ENCODE data around the gene CRABP2.

Gene CRABP2

DNA sequence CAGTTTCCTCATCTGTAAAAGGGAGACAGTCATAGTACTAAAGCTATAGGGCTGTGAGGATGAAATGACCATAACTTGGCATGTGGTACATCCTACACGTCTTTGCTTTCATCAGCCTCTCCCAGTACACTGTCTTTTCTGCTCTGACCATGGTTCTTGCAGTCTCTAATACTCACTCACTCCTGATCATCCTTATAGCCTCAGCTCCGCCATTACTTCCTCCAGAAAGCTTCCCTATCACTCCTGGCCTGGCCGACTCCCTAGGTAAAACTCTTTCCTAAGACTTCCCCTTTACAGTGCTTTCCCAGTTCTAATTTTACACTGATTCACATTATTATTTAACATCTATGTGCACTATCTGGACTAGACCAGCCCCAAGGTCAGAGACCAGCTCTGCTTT, 40.5 kb upstream of the CRABP2 start:
- DNase-seq (ENCODE audit: low read depth), result no peak
- no peak overlapping the region for H3K4me3 ChIP-seq (ENCODE audit: low read depth, low read length)
- TF ChIP-seq, protein P1, sequence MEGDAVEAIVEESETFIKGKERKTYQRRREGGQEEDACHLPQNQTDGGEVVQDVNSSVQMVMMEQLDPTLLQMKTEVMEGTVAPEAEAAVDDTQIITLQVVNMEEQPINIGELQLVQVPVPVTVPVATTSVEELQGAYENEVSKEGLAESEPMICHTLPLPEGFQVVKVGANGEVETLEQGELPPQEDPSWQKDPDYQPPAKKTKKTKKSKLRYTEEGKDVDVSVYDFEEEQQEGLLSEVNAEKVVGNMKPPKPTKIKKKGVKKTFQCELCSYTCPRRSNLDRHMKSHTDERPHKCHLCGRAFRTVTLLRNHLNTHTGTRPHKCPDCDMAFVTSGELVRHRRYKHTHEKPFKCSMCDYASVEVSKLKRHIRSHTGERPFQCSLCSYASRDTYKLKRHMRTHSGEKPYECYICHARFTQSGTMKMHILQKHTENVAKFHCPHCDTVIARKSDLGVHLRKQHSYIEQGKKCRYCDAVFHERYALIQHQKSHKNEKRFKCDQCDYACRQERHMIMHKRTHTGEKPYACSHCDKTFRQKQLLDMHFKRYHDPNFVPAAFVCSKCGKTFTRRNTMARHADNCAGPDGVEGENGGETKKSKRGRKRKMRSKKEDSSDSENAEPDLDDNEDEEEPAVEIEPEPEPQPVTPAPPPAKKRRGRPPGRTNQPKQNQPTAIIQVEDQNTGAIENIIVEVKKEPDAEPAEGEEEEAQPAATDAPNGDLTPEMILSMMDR (conservative IDR thresholded peaks at IDR 0.05; ENCODE audit: low read depth, low read length), result no peak

DNA sequence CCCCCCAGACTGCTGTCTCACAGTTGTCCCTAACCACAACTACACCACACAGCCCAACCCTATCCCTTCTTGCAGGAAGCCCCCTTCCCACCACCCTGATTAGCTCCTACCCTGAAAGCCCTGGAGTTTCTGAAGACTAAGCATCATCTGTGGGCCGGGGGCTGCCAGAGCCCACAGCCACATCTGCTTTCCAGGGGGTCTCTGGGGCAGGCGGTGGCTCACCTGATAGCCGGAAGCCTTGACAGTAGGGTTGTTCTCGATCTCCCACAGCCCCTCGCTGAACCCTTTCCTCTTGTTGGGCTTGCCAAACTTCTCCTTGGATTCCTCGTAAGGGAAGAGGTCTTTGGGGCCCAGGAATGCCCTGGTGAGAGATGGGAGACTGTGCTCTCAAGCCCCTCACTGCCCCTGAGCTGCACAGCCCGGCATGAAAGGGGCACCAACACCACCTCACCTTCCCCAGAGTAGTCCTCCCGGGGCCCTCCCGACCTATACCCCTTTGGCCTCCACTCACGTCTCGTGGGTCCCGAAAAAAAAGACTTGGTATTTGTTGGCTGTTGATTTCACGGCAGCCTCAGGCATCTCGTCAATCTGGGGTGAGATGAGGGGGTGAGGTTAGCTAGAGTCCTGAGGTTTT, 39.5 kb upstream of the CRABP2 start:
- TF ChIP-seq, protein P1 (conservative IDR thresholded peaks at IDR 0.05; ENCODE audit: low read depth, low read length), result no peak
- no peak overlapping the region for H3K4me3 ChIP-seq (ENCODE audit: low read depth, low read length)
- no peak for DNase-seq (ENCODE audit: low read depth)

DNA sequence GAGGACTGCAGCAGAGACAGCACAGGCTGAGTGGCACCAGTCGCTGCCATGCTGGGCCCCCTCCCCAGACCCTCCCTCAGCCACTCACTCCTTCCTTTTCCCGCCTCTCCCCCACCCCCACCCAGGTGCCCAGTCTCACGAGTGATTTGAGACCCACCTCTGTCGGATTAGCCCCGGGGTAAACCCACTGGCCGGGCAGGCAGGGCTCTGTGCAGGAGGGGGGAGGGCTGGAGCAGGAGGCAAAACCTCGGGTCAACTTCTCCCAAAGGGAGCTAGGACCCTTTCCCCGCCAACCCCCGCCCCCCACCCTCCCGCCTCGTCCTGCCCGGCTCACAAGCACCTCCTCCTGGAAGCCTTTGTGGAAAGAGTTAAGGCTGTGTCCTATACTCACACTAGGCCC, 39.0 kb upstream of the CRABP2 start:
- H3K4me3 ChIP-seq (ENCODE audit: low read depth, low read length), result no peak overlapping the region
- DNase-seq (ENCODE audit: low read depth), result no peak
- TF ChIP-seq, protein P1 (conservative IDR thresholded peaks at IDR 0.05; ENCODE audit: low read depth, low read length), result no peak

DNA sequence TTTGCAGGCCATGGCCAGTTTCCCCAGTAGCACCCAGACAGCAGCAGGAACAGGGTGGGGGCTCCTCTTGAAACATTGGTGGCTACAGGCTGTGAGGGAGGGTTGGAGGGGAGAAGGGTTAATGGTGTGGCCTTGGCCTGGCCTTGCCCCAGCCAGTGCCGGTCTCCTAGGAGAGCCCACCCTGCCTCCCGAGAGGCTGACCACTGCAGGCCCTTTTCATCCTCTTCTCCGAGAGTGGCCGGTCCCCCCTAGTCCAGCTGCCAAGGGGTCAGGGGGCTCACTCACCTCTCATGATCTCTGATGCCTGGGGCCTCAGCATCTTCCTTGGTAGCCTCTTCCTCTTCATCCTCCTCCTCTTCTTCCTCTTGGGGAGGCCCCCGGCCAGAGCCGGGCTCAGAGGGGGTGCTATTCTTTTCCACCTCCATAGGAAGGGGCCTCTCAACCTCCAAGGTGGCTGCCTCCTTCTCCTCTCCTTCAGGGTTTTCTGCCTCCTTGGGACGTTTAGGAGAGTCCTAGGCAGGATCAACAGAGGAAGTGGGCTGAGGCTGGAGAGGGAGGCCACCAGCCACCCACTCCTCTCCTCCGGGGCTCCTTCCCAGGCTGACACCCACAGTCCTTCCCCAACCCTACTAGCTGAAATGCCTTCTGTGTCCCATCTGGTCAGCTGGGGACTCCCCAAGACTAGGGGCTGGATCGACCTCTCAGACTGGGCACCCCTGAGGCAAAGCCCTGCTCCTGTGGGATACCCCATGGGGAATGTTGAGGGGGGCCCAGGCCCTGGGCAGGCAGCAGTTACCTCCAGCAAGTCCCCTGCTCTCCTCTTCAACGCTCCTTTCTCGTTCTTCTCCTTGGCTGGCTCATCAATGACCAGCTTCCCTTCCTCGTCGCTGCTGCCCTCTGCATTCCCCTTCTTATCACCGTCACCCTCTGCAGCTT, 38.3 kb upstream of the CRABP2 start:
- no peak overlapping the region for H3K4me3 ChIP-seq (ENCODE audit: low read depth, low read length)
- DNase-seq (ENCODE audit: low read depth), result no peak
- TF ChIP-seq, protein P1 (conservative IDR thresholded peaks at IDR 0.05; ENCODE audit: low read depth, low read length), result no peak

DNA sequence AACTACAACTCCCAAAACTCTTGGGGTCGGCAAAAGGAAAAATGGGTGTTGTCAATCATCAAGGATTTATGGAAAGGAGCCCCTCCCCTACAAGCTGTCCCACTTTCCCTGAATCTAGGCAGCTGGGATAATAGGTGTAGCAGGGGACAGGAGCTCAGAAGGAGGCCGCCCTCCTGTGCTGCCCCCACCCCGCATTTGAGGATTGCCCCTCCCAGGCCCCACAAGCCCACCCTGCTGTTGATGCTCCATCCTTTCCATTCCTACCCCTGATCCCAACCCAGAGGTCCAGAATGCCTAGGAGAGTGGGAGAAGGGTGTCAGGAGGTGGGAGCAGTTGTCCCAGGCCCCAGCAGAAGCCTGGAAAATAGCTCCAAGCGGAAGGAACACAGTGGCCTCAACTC, 37.4 kb upstream of the CRABP2 start:
- no peak for DNase-seq (ENCODE audit: low read depth)
- no peak overlapping the region for H3K4me3 ChIP-seq (ENCODE audit: low read depth, low read length)
- TF ChIP-seq, protein P1 (conservative IDR thresholded peaks at IDR 0.05; ENCODE audit: low read depth, low read length), result no peak

DNA sequence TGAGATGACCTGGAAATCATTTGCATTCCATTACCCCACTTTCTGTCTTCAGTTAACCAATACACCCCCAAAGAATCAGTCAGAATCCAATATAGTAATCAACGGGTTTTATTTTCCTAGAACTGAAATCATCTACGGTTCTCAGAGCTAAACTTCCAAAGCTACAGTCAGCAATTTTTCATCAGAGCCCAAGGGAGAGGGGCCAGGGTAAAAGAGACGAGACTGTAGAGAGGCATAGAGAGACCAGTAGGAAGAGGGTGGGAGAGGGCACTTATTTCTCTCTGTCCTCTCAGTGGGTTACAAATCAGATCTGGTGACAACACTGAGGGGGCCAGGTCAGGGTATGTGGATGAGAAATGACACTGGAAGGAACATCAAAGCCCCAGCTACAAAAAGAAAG, 36.6 kb upstream of the CRABP2 start:
- no peak for DNase-seq (ENCODE audit: low read depth)
- TF ChIP-seq, protein P1 (conservative IDR thresholded peaks at IDR 0.05; ENCODE audit: low read depth, low read length), result no peak
- no peak overlapping the region for H3K4me3 ChIP-seq (ENCODE audit: low read depth, low read length)

Measured in choroid plexus epithelial cell (primary cell).